Brain pericyte (primary cell): ENCODE results near the gene GABRB1.
A peak's percentile ranks its signal among the peaks of the same experiment; 100 is the strongest.

Experiments used
- DNase-seq: peaks from one replicate; pipeline ENCODE4 v3.0.0-alpha.2; 2012; ENCODE audit warnings: low read depth, low spot score

Gene GABRB1

GRCh38 chr4:47110546-47111132, 79.3 kb downstream of the GABRB1 start:
- DNase-seq: no peak

GRCh38 chr4:47118192-47118929, 87.0 kb downstream of the GABRB1 start:
- DNase-seq: no peak

DNA sequence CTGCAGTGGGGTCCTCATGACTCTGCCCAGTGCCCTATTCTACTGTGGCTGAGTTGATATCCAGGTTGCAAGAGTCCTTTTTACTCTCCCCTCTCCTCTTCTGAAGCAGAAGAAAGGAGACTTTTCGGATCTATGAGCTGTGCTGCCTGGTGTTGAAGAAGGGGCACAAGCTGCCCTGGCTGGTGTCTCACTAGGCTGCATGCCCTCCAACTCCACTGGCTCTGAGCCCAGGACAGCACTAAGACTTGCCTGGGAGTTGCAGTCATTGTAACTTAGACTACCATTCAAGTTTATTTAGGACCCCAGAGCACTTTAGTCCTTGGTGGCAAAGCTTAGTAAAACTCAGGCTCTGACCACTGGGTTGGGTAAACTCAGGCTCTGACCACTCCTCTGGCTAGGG, 89.4 kb downstream of the GABRB1 start:
- no peak for DNase-seq

DNA sequence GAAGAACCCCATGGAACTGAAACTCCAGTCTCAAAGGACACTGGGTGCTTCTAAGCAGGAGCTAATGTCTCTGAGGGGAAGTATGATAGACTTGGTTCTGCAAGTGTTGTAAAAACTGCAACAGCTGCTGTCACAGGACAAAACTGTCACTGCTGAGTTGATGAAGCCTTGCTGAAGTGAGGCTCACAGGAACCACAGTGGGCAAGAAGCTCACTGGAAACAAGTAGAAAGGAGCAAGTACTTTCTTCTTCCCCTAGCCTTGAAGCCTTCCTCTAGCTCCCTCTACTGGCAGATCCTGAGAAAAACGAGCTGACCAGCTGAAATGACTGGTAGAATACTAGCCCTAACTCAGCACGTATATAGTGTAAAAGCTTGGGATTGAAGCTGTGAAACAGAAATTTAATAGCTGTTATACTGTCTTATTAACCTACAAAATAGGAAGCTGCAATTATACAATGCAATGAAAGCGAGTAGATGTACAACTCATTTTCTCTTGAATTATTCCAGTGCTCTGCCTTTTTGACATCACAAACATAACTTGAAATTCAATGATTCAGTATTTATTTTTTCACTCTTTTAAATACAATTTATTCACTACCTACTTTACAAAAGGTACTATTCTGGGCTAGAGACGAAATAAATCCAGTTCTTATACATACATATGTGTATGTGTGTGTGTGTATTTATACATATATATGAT, 91.4 kb downstream of the GABRB1 start:
- peak; percentile 41 for DNase-seq

- DNase-seq: no peak
Measured at GRCh38 chr4:47128991-47129390, 97.6 kb downstream of the GABRB1 start.

DNA sequence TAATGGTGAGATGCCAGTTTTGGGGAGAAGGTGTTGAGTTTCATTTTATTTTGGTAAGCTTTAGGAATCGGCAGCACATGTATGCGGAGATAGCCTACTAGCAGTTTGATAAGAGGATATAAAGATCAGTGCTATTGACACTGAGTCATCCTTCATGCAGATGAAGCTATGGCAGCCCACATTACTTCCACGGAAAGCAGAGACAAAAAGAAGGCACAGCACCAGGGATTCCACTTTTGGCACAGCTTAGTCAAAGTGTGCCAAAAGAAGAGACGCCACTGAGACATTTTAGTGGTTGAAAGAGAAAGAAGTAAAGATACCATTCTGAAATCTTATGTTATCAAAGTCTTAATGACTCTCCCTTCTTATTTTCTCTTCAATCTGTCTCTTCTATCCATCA, 103.8 kb downstream of the GABRB1 start:
- no peak for DNase-seq

DNA sequence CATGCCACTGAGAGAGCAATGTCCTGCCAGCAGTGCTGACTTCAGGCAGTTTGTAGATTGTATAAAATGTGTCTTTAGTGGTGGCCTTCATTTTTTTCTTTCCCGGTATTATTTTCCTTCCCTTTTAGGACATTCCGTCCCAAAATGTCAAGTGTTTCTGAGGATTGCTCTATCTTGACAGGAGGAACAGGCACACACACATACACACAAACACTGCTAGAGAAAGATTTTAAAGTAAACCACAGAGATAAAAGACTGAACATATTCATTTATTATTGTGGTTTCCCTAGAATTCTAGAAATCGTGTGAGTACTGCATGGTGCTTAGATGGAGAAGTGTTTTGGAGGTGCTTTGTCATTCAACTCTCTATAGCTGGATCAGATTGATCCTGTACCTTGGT, 111.9 kb downstream of the GABRB1 start:
- DNase-seq: no peak

DNA sequence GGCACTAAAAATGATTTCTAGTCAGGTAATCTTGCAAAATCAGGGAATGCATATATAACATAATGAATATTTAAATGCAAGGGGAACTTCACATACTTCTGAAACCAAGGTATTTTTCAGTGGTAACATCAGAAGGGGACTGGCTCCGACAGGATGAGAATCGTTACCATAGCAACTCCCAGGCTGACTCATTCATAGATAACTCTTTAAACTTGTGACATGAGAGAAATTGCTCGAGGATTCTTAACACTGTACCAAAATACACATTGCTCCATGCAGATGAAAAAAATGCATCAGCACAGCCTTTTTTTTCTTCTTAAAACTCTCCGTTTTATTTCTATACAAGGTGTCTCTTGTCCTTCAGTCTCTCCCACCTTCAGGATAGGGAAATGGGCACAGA, 114.3 kb downstream of the GABRB1 start:
- peak; percentile 5 for DNase-seq

GRCh38 chr4:47154816-47155370, 123.5 kb downstream of the GABRB1 start:
- no peak for DNase-seq

DNA sequence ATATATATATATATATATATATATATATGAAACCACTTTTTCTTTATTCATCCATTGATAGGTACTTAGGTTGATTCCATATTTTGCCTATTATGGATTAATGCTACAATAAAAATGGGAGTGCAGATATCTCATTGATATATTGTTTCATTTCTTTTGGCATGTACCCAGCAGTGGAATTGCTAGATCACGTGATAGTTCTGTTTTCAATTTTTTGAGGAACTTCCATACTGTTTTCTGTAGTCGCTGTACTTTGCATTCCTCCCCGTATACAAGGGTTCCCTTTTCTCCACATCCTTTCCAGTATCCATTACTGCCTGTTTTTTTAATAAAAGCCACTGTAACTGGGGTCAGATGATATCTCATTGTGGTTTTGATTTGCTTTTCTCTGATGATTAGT, 124.6 kb downstream of the GABRB1 start:
- DNase-seq: no peak

- no peak for DNase-seq
Measured at GRCh38 chr4:47160095-47160494, 128.7 kb downstream of the GABRB1 start.

- no peak for DNase-seq
Measured at GRCh38 chr4:47167081-47168035, 136.0 kb downstream of the GABRB1 start.

- no peak for DNase-seq
Measured at GRCh38 chr4:47184083-47184482, 152.7 kb downstream of the GABRB1 start.

GRCh38 chr4:47185761-47186160, 154.4 kb downstream of the GABRB1 start:
- no peak for DNase-seq

- DNase-seq: no peak
Measured at GRCh38 chr4:47187608-47188007, 156.2 kb downstream of the GABRB1 start.

GRCh38 chr4:47193179-47193578, 161.8 kb downstream of the GABRB1 start:
- DNase-seq: no peak

DNA sequence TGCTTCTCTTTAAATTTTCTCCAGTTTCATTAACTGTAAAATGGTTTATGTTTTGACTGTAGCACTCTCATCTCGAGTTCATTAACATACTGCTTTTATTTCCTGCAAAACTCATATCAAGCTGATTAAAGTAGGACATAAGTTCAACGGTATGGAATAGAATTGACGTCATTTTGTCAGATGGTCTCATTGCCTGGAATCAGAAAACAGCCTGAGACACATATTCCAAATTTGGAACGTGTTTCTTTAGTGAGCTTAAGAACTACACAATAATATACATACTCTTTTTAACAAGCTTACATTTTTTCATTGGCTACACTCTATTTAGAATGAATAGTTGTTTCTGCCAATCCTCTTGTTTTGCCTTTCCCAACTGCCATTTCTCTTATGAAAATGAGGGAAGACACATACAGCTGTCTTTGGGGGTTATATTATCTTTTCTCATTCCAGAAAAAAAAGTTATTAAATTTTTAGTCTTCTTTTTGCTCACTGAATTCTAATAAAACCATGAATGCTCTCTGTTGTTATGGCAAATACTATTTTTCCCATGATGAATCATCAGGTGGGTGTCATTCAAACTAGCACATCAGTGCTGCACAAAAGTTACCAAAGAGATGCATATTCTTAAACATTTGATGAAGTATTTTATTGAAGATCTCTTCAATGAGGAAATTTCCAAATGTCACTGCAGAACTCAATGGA, 162.8 kb downstream of the GABRB1 start:
- no peak for DNase-seq

DNA sequence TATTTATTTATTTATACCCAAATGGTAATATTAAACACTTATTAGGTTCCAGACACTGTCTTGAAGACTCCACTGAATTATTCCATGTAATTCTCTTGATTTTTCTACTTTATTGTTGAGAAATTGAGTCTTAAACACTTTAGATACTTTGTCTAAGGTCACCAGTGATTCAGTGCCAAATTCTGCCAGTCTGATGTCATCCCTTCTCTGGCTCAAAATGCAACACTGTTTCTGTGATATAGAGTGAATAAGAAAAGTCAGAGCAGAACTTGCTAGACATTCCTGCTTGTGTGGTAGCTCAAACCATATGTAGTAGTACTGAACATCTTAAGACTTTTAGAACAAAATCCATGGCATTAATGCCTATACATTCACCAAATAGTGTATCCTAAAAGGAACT, 164.3 kb downstream of the GABRB1 start:
- DNase-seq: no peak

GRCh38 chr4:47198791-47199190, 167.4 kb downstream of the GABRB1 start:
- DNase-seq: no peak

DNA sequence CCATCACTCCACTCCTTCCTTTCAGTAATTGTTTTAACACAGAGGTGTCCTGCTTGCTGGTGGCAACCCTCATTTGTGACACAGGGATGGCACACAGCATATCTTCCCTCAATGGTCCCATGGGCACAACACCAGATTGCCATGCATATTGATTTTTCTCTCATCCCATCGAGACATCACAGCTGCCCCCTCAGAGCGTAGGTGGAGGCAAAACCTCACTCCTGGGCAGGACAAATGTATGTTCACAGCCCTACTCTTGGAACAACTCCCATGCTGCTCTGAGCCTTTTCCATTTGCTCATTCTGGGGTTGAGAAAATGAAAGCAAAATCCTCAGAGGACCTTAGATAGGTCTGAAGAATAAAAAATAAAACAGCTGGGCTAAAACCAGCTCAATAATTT, 172.2 kb downstream of the GABRB1 start:
- DNase-seq: no peak

GRCh38 chr4:47207555-47207954, 176.2 kb downstream of the GABRB1 start:
- no peak for DNase-seq
